ENCODE results near the gene DSC1. TPM values are rescaled to one million over a fixed set of nuclear protein-coding genes. Genes with fewer than 3 reads are reported as not detected.

The DSC1 gene
- total and polyA plus RNA-seq, 4 donors = 0.09 TPM; not detected in 3

- Histone ChIP-seq H3K27me3 (ENCODE audit: control insufficient read depth in 3 of 3, insufficient read depth in 3 of 3, low read length in 2 of 3) (no peaks in the 10 kb centered on the region), H3K9ac (ENCODE audit: insufficient read depth in 1 of 2, low read length in 2 of 2) (no peak overlapping the region), H3K4me1 (ENCODE audit: control insufficient read depth in 5 of 5, insufficient read depth in 5 of 5, low read length in 5 of 5) (no peaks in the 10 kb centered on the region), H3K4me3 (no peak overlapping the region), H3K27ac (ENCODE audit: low read depth in 1 of 2, low read length in 1 of 2) (no peak overlapping the region), H3K36me3 (ENCODE audit: control insufficient read depth in 4 of 4, insufficient read depth in 4 of 4, low read length in 4 of 4) (no peaks in the 10 kb centered on the region), H3K9me3 (ENCODE audit: control insufficient read depth in 4 of 4, insufficient read depth in 3 of 4, low read length in 3 of 4) (no peaks in the 10 kb centered on the region)
- TF ChIP-seq, protein P1, sequence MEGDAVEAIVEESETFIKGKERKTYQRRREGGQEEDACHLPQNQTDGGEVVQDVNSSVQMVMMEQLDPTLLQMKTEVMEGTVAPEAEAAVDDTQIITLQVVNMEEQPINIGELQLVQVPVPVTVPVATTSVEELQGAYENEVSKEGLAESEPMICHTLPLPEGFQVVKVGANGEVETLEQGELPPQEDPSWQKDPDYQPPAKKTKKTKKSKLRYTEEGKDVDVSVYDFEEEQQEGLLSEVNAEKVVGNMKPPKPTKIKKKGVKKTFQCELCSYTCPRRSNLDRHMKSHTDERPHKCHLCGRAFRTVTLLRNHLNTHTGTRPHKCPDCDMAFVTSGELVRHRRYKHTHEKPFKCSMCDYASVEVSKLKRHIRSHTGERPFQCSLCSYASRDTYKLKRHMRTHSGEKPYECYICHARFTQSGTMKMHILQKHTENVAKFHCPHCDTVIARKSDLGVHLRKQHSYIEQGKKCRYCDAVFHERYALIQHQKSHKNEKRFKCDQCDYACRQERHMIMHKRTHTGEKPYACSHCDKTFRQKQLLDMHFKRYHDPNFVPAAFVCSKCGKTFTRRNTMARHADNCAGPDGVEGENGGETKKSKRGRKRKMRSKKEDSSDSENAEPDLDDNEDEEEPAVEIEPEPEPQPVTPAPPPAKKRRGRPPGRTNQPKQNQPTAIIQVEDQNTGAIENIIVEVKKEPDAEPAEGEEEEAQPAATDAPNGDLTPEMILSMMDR (IDR thresholded peaks at IDR 0.05; ENCODE audit: control extremely low read depth, extremely low read depth) = no peak
- 94 to 95% methylated on average over 1 of the region's 1 CpG for WGBS, 2 donors
- ATAC-seq (ENCODE audit: insufficient read depth, low FRiP score) (no peak), DNase-seq (no peak)
Measured at GRCh38 chr18:31171144-31171839, 8.6 kb upstream of the DSC1 start.

- 87% methylated on average over 4 of the region's 4 CpGs for WGBS, 2 donors
- no peak overlapping the region for H3K4me3 ChIP-seq
- H3K9me3 ChIP-seq (ENCODE audit: control insufficient read depth in 4 of 4, insufficient read depth in 3 of 4, low read length in 3 of 4) = no peaks in the 10 kb centered on the region
- no peak for ATAC-seq (ENCODE audit: insufficient read depth, low FRiP score)
- no peak overlapping the region for H3K9ac ChIP-seq (ENCODE audit: insufficient read depth in 1 of 2, low read length in 2 of 2)
- H3K36me3 ChIP-seq (ENCODE audit: control insufficient read depth in 4 of 4, insufficient read depth in 4 of 4, low read length in 4 of 4) = no peaks in the 10 kb centered on the region
- H3K27ac ChIP-seq (ENCODE audit: low read depth in 1 of 2, low read length in 1 of 2) = no peak overlapping the region
- TF ChIP-seq, protein P1 (IDR thresholded peaks at IDR 0.05; ENCODE audit: control extremely low read depth, extremely low read depth) = no peak
- H3K27me3 ChIP-seq (ENCODE audit: control insufficient read depth in 3 of 3, insufficient read depth in 3 of 3, low read length in 2 of 3) = no peaks in the 10 kb centered on the region
- DNase-seq = no peak
- H3K4me1 ChIP-seq (ENCODE audit: control insufficient read depth in 5 of 5, insufficient read depth in 5 of 5, low read length in 5 of 5) = no peaks in the 10 kb centered on the region
Measured at GRCh38 chr18:31170335-31170734, 7.7 kb upstream of the DSC1 start.

- no peaks in the 10 kb centered on the region for H3K4me1 ChIP-seq (ENCODE audit: control insufficient read depth in 5 of 5, insufficient read depth in 5 of 5, low read length in 5 of 5)
- ATAC-seq (ENCODE audit: insufficient read depth, low FRiP score) = no peak
- H3K27me3 ChIP-seq (ENCODE audit: control insufficient read depth in 3 of 3, insufficient read depth in 3 of 3, low read length in 2 of 3) = no peaks in the 10 kb centered on the region
- H3K36me3 ChIP-seq (ENCODE audit: control insufficient read depth in 4 of 4, insufficient read depth in 4 of 4, low read length in 4 of 4) = no peaks in the 10 kb centered on the region
- no peak overlapping the region for H3K9ac ChIP-seq (ENCODE audit: insufficient read depth in 1 of 2, low read length in 2 of 2)
- no peak for DNase-seq
- no peaks in the 10 kb centered on the region for H3K9me3 ChIP-seq (ENCODE audit: control insufficient read depth in 4 of 4, insufficient read depth in 3 of 4, low read length in 3 of 4)
- no peak overlapping the region for H3K27ac ChIP-seq (ENCODE audit: low read depth in 1 of 2, low read length in 1 of 2)
- no peak overlapping the region for H3K4me3 ChIP-seq
- TF ChIP-seq, protein P1 (IDR thresholded peaks at IDR 0.05; ENCODE audit: control extremely low read depth, extremely low read depth) = no peak
- WGBS, 2 donors = 81 to 83% methylated on average over 5 of the region's 5 CpGs
Measured at GRCh38 chr18:31162419-31162793, 250 bp downstream of the DSC1 start.

All from lung (tissue), 12 donors.